GM10266 (cell line): ENCODE data around the gene SHC3.

Experiments used
- DNase-seq: peaks from one replicate; pipeline ENCODE4 v3.0.0; 2012; ENCODE audit errors: extremely low spot score
- TF ChIP-seq, protein P1 (sequence below): IDR thresholded peaks from 2 replicates; pipeline ENCODE4 v1.5.1; 2012; ENCODE audit warnings: mild to moderate bottlenecking, low read depth; ENCODE audit not compliant: control insufficient read depth, insufficient read depth; ENCODE audit errors: missing control alignments

Gene SHC3

GRCh38 chr9:89185980-89186379, 7.4 kb upstream of the SHC3 start:
- DNase-seq: no peak
- TF ChIP-seq, protein P1, sequence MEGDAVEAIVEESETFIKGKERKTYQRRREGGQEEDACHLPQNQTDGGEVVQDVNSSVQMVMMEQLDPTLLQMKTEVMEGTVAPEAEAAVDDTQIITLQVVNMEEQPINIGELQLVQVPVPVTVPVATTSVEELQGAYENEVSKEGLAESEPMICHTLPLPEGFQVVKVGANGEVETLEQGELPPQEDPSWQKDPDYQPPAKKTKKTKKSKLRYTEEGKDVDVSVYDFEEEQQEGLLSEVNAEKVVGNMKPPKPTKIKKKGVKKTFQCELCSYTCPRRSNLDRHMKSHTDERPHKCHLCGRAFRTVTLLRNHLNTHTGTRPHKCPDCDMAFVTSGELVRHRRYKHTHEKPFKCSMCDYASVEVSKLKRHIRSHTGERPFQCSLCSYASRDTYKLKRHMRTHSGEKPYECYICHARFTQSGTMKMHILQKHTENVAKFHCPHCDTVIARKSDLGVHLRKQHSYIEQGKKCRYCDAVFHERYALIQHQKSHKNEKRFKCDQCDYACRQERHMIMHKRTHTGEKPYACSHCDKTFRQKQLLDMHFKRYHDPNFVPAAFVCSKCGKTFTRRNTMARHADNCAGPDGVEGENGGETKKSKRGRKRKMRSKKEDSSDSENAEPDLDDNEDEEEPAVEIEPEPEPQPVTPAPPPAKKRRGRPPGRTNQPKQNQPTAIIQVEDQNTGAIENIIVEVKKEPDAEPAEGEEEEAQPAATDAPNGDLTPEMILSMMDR: no peak

DNA sequence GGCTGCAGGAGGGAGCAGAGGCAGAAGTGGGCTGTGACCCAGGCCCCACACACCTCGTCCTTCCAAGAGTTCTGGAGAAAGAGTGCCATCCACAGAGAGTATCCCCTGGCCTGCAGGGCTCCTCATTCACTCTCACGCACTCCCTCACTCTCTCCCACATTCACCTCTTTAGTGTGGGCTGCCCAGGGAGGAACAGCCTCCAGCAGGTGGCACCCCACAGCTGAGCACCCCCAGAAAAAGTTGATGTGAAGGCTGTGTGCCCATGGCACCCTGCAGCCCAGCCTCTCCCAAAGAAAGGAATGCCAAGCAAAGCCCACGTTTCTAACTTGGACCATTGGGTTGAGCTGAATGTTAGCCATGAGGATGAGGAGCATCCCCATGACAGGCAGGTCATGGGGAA, 4.5 kb upstream of the SHC3 start:
- DNase-seq: no peak
- TF ChIP-seq, protein P1: peak; percentile 34

DNA sequence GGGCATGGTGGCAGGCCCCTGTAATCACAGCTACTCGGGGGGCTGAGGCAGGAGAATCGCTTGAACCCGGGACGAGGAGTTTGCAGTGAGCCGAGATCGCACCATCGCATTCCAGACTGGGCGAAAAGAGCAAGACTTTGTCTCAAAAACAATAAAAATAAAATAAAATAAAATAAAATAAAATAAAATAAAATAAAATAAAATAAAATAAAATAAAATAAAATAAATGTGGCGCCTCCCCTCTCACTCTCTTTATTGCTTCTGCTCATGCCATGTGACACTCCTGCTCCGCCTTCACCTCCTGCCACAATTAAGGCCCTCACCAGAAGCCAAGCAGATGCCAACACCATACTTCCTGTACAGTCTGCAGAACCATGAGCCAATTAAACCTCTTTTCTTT, 3.8 kb upstream of the SHC3 start:
- DNase-seq: no peak
- TF ChIP-seq, protein P1: no peak

DNA sequence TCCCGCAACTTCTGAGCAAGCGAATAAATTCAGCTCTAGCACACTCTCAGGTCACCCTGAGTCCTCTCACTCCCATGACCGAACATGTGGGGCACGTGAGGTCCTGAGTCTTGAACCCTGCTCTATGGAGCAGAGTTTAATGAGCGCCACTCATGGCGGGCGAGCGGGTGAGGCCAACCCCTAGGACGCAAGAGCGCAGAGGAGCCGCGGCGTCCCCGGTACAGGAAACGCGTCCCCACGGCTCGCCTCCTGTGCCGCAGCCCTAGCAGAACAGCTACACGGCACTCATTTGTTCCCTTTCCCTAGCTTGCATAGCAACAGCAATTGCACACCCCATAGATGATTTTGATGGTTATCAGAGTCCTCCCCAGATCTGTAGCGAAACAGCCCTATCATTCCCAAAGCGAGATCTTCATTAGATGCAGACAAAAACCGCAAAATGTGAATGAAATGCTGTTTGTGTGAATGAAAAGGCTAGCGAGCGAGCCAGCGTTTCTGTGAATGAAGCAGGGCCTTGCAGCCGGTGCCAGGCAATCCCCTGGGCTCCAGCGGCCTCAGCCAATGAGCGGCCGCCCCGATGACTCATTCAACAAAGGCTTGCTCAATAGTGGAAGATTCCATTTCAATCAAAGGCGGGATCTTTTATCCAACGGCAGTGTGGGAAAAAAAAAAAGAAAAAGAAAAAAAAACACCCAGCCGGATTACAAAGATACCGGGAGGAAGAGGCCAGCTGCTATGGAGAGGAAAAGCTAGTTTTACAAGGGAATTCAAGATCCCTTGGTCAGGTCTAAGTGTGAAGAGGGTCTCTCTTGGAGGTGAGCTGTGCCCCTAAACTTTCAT, 1.5 kb upstream of the SHC3 start:
- TF ChIP-seq, protein P1: no peak
- peak; percentile 50 for DNase-seq

DNA sequence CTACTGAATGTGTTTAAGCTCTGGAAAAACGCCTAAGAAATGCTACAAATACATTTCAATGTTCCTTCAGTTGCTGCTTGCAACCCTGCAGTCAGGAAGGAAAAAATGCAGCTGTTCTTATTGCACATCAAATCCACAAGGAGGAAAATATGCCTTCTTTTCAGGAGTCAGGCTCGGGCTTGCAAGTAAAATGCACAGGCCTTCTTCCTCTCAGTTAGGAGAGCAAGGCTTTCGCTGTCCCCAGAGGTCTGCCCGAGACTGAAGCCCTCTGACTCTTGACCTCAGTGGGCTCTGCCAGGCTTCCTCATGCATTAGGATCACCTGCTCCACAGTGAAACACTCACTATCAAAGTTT, 899 bp upstream of the SHC3 start:
- TF ChIP-seq, protein P1: no peak
- no peak for DNase-seq

GRCh38 chr9:89178830-89179539, 367 bp upstream of the SHC3 start:
- TF ChIP-seq, protein P1: no peak
- DNase-seq: no peak
